ENCODE data around the gene FOXF1.

Gene FOXF1

GRCh38 chr16:86534779-86535615, 24.7 kb downstream of the FOXF1 start:
- Mint-ChIP-seq H3K27ac (no peak overlapping the region), H3K9me3 (no peaks in the 10 kb centered on the region), H3K4me1 (no peaks in the 10 kb centered on the region), H3K4me3 (no peak overlapping the region), H3K27me3 (no peaks in the 10 kb centered on the region), H3K36me3 (peaks cover 16% of the 10 kb centered on the region)
- no peak for DNase-seq (ENCODE audit: low spot score in 2 of 2)
- ATAC-seq (ENCODE audit: low read depth), result no peak

- H3K27me3 Mint-ChIP-seq, result no peaks in the 10 kb centered on the region
- H3K4me3 Mint-ChIP-seq, result no peak overlapping the region
- ATAC-seq (ENCODE audit: low read depth) (no peak), DNase-seq (ENCODE audit: low spot score in 2 of 2) (no peak)
- H3K36me3 Mint-ChIP-seq, result peaks cover 18% of the 10 kb centered on the region
- no peak overlapping the region for H3K27ac Mint-ChIP-seq
- H3K4me1 Mint-ChIP-seq, result no peaks in the 10 kb centered on the region
- no peaks in the 10 kb centered on the region for H3K9me3 Mint-ChIP-seq
These were observed 26.3 kb downstream of the FOXF1 start for GRCh38 chr16:86536621-86537020.

- Mint-ChIP-seq H3K36me3 (peaks cover 22% of the 10 kb centered on the region), H3K4me3 (no peak overlapping the region), H3K27ac (no peak overlapping the region), H3K4me1 (no peaks in the 10 kb centered on the region), H3K9me3 (no peaks in the 10 kb centered on the region), H3K27me3 (no peaks in the 10 kb centered on the region)
- ATAC-seq (ENCODE audit: low read depth) (no peak), DNase-seq (ENCODE audit: low spot score in 2 of 2) (no peak)
These were observed 27.2 kb downstream of the FOXF1 start for GRCh38 chr16:86537486-86537885.

GRCh38 chr16:86538196-86538780, 28.0 kb downstream of the FOXF1 start:
- H3K36me3 Mint-ChIP-seq, result peaks cover 26% of the 10 kb centered on the region
- H3K4me3 Mint-ChIP-seq, result no peak overlapping the region
- H3K9me3 Mint-ChIP-seq, result no peaks in the 10 kb centered on the region
- DNase-seq (ENCODE audit: low spot score in 2 of 2) (no peak), ATAC-seq (ENCODE audit: low read depth) (no peak)
- H3K27ac Mint-ChIP-seq, result no peak overlapping the region
- H3K4me1 Mint-ChIP-seq, result no peaks in the 10 kb centered on the region
- no peaks in the 10 kb centered on the region for H3K27me3 Mint-ChIP-seq

- Mint-ChIP-seq H3K27ac (no peak overlapping the region), H3K9me3 (no peaks in the 10 kb centered on the region), H3K36me3 (peaks cover 39% of the 10 kb centered on the region), H3K27me3 (no peaks in the 10 kb centered on the region), H3K4me1 (peaks cover 2% of the 10 kb centered on the region), H3K4me3 (no peak overlapping the region)
- ATAC-seq (ENCODE audit: low read depth), result no peak
- DNase-seq (ENCODE audit: low spot score in 2 of 2), result no peak
These were observed 30.6 kb downstream of the FOXF1 start for GRCh38 chr16:86540894-86541293.

GRCh38 chr16:86541560-86541959, 31.2 kb downstream of the FOXF1 start:
- no peak for DNase-seq (ENCODE audit: low spot score in 2 of 2)
- H3K4me1 Mint-ChIP-seq, result peaks cover 2% of the 10 kb centered on the region
- no peaks in the 10 kb centered on the region for H3K27me3 Mint-ChIP-seq
- H3K36me3 Mint-ChIP-seq, result peaks cover 39% of the 10 kb centered on the region
- no peak overlapping the region for H3K4me3 Mint-ChIP-seq
- H3K9me3 Mint-ChIP-seq, result no peaks in the 10 kb centered on the region
- H3K27ac Mint-ChIP-seq, result no peak overlapping the region
- ATAC-seq (ENCODE audit: low read depth), result no peak

GRCh38 chr16:86542756-86543750, 32.7 kb downstream of the FOXF1 start:
- Mint-ChIP-seq H3K27ac (no peak overlapping the region), H3K4me1 (peaks cover 2% of the 10 kb centered on the region), H3K4me3 (no peak overlapping the region), H3K9me3 (no peaks in the 10 kb centered on the region), H3K36me3 (peaks cover 36% of the 10 kb centered on the region), H3K27me3 (no peaks in the 10 kb centered on the region)
- DNase-seq (ENCODE audit: low spot score in 2 of 2) (no peak), ATAC-seq (ENCODE audit: low read depth) (no peak)

- no peak overlapping the region for H3K4me3 Mint-ChIP-seq
- DNase-seq (ENCODE audit: low spot score in 2 of 2) (no peak), ATAC-seq (ENCODE audit: low read depth) (no peak)
- H3K27ac Mint-ChIP-seq, result no peak overlapping the region
- H3K27me3 Mint-ChIP-seq, result no peaks in the 10 kb centered on the region
- peaks cover 2% of the 10 kb centered on the region for H3K4me1 Mint-ChIP-seq
- H3K9me3 Mint-ChIP-seq, result no peaks in the 10 kb centered on the region
- H3K36me3 Mint-ChIP-seq, result peaks cover 29% of the 10 kb centered on the region
These were observed 35.2 kb downstream of the FOXF1 start for GRCh38 chr16:86545481-86545880.

- DNase-seq (ENCODE audit: low spot score in 2 of 2), result no peak
- peaks cover 2% of the 10 kb centered on the region for H3K4me1 Mint-ChIP-seq
- no peaks in the 10 kb centered on the region for H3K27me3 Mint-ChIP-seq
- H3K27ac Mint-ChIP-seq, result no peak overlapping the region
- H3K4me3 Mint-ChIP-seq, result no peak overlapping the region
- H3K9me3 Mint-ChIP-seq, result no peaks in the 10 kb centered on the region
- ATAC-seq (ENCODE audit: low read depth), result no peak
- peaks cover 24% of the 10 kb centered on the region for H3K36me3 Mint-ChIP-seq
These were observed 35.8 kb downstream of the FOXF1 start for GRCh38 chr16:86545954-86546637.

GRCh38 chr16:86546638-86547013, 36.3 kb downstream of the FOXF1 start:
- Mint-ChIP-seq H3K4me1 (peaks cover 2% of the 10 kb centered on the region), H3K27ac (no peak overlapping the region), H3K36me3 (peaks cover 24% of the 10 kb centered on the region), H3K9me3 (no peaks in the 10 kb centered on the region), H3K27me3 (no peaks in the 10 kb centered on the region), H3K4me3 (no peak overlapping the region)
- DNase-seq (ENCODE audit: low spot score in 2 of 2) (no peak), ATAC-seq (ENCODE audit: low read depth) (no peak)

- Mint-ChIP-seq H3K4me1 (peaks cover 2% of the 10 kb centered on the region), H3K27ac (no peak overlapping the region), H3K4me3 (no peak overlapping the region), H3K27me3 (no peaks in the 10 kb centered on the region), H3K9me3 (no peaks in the 10 kb centered on the region), H3K36me3 (peaks cover 23% of the 10 kb centered on the region)
- ATAC-seq (ENCODE audit: low read depth) (no peak), DNase-seq (ENCODE audit: low spot score in 2 of 2) (no peak)
These were observed 37.0 kb downstream of the FOXF1 start for GRCh38 chr16:86547286-86547685.

GRCh38 chr16:86549076-86549892, 39.0 kb downstream of the FOXF1 start:
- Mint-ChIP-seq H3K27me3 (no peaks in the 10 kb centered on the region), H3K4me1 (peaks cover 8% of the 10 kb centered on the region)

GRCh38 chr16:86549893-86550190, 39.5 kb downstream of the FOXF1 start:
- DNase-seq (ENCODE audit: low spot score in 2 of 2) (no peak), ATAC-seq (ENCODE audit: low read depth) (no peak)
- peaks cover 12% of the 10 kb centered on the region for H3K36me3 Mint-ChIP-seq
- H3K4me1 Mint-ChIP-seq, result peaks cover 7% of the 10 kb centered on the region
- H3K27ac Mint-ChIP-seq, result no peak overlapping the region
- H3K9me3 Mint-ChIP-seq, result no peaks in the 10 kb centered on the region
- H3K27me3 Mint-ChIP-seq, result no peaks in the 10 kb centered on the region
- no peak overlapping the region for H3K4me3 Mint-ChIP-seq

More at GRCh38 chr16:86549076-86549892, 39.0 kb downstream of the FOXF1 start:
- peaks cover 17% of the 10 kb centered on the region for H3K36me3 Mint-ChIP-seq
- no peak overlapping the region for H3K27ac Mint-ChIP-seq
- no peak for DNase-seq (ENCODE audit: low spot score in 2 of 2)
- ATAC-seq (ENCODE audit: low read depth), result no peak
- H3K9me3 Mint-ChIP-seq, result no peaks in the 10 kb centered on the region
- no peak overlapping the region for H3K4me3 Mint-ChIP-seq
